GM18517 (cell line): ENCODE results near the gene BICDL2.

Experiments
- ATAC-seq: cut with Tn5 transposase; IDR thresholded peaks from one replicate; pipeline ENCODE4 v1.9.1; 2021; ENCODE audit warnings: mild to moderate bottlenecking, moderate library complexity; ENCODE audit not compliant: unreplicated experiment

BICDL2 gene

DNA sequence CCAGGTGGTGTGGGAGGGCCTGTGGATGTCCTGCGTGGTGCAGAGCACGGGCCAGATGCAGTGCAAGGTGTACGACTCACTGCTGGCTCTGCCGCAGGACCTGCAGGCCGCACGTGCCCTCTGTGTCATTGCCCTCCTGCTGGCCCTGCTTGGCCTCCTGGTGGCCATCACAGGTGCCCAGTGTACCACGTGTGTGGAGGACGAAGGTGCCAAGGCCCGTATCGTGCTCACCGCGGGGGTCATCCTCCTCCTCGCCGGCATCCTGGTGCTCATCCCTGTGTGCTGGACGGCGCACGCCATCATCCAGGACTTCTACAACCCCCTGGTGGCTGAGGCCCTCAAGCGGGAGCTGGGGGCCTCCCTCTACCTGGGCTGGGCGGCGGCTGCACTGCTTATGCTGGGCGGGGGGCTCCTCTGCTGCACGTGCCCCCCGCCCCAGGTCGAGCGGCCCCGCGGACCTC lies 23.2 kb downstream of the BICDL2 start:
- ATAC-seq: no peak

DNA sequence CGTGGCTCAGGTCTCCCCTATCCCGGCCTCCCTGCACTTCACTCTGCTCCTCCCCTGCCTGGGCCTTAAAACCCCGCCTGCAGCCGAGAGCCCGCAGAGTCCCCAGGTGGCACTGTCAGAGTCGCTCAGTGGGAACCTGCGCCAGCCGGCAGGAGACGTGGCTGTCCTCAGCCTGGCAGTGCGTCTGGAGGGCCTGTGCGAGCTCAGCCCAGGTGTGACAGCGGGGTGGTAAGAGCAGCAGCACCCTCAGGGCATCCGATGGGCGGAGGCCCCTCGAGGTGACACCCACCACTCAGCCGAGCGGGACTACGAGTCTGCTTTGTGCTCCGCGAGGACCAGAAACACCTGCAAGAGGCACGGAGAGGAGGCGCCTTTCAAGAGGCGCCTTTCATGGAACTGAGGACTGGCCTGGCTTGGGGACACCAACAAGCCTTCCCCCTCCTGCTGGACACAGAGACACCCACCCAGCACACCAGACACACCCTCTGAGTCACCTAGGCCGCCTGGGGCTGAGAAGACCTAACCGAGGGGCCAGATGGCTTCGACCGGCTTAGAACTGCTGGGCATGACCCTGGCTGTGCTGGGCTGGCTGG lies 23.8 kb downstream of the BICDL2 start, which contains the start of gene CLDN9:
CLDN9 (plus strand) TSS at position 96 of the 593 bp plus-strand sequence; CDS start at position 536, 440 bp downstream.
- ATAC-seq: no peak

DNA sequence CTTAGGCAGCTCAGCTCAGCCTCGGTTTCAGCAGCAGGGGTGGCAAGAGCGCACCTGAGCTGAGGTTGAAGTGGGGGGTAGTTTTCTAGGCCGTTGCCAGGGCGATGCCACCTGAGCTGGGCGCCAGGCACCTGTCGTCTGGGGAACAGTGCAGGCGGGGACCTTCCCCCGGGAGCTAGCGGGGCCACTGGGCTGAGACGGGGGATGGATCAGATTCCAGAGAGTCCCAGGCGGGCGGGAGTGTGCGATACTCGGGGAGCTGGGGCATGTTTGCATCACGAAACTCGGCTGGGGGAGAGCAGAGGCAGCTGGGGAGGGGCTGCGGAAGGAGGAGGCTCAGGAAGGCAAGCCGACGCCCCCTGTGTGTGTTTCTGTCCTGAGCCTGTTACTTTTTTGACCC lies 24.5 kb downstream of the BICDL2 start:
- ATAC-seq: no peak

DNA sequence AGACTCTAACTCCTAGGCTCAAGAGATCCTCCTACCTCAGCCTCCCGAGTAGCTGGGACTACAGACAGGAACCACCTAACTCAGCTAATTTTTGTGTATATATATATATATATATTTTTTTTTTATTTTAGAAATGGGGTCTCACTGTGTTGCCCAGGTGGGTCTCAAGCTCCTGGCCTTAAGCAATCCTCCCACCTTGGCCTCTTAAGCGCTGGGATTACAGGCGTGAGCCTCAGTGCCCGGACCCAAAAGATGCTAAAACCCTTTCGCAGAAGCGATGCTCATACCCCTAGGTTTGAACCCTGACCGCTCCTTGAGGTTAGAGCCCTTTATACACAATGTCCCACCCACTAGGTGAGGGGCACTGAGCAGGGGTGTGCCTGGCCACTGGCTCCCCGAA lies 26.2 kb downstream of the BICDL2 start:
- no peak for ATAC-seq

DNA sequence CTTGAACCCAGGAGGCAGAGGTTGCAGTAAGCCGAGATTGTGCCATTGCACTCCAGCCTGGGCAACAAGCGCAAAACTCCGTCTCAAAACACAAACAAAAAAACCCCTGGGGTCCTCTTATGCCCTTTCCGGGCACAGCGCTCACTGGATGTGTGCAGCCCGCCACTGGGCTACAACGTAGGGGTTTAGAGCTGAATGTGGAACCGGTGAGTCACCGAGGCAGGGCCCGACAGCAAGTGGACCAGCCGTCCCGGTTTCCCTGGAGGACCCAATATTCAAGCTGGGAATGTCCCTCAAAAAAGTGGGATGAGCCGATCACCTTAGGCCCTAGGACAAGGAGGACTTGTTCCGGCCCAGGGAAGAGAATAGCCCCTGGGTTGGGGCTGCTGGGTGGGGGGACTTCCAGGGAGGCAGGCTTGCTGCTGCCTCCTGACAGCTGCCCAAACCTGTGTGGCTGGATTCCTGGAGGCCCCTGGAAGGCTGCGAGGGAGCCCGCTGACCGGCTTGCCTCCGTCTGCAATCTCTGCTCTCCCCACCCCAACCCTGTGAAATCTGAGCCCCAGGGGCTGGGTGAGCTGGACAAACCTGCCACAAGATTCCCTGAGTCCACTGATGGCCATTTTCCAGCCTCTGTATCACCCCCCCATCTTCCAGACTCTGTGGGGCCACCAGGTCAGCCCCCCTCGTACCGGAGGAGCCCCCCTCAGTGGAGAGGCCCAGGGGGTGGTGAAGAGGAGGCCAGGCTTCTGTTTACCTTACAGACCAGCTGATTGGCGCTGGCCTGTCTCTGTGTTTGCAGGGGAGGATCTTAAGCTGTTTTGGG lies 27.0 kb downstream of the BICDL2 start:
- ATAC-seq: no peak

DNA sequence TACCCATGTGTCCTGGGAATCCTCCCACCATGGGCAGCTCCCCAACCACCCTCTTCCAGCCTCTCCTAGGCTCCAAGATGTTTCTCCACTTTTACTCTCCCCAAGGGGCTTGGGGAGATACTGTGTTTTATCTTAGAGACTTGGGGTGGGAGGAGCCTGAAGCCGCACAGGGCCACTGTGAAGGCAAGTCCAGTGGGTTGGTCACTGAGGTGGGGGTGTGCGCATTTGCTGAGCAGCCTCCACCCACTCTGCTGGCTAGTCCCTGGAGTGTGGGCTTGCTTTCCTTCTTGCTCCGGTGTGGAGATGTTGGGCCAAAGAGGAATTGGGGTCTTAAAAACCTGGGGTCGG lies 28.1 kb downstream of the BICDL2 start:
- no peak for ATAC-seq

DNA sequence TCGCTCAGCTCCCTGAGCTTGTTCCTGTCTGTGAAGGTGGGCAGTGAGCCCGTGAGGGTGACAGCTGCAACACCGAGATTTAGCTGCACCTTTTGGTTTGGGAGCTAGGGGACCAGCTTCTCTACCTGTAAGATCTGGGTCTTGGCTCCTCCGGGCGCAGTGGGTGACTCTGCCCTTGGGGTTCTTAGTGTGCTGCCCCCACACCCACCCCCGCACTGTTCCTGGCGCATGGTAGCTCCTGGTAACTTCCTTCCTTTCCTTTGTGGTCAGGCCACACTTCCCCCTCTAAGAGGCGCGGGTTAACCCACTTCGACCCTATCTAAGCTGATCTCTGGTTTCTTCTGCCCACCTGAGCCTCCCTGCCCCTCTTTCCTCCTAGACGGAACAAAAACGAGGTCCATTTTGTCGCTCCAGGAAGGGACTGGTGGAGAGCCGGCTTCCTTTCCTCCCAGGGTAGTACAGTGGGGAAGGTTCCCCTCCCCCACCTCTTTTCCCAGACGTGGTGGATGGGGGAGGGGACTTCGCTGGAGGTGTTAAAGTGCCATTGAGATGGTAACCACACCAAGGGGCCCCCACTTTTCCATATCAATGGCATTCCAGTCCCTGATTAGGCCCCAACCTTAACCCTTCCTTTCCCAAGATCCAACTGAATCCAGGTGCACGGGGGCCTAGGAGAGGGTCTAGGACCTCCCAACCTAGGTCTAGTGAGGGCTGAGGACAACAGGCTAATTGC lies 28.6 kb downstream of the BICDL2 start:
- ATAC-seq: no peak

DNA sequence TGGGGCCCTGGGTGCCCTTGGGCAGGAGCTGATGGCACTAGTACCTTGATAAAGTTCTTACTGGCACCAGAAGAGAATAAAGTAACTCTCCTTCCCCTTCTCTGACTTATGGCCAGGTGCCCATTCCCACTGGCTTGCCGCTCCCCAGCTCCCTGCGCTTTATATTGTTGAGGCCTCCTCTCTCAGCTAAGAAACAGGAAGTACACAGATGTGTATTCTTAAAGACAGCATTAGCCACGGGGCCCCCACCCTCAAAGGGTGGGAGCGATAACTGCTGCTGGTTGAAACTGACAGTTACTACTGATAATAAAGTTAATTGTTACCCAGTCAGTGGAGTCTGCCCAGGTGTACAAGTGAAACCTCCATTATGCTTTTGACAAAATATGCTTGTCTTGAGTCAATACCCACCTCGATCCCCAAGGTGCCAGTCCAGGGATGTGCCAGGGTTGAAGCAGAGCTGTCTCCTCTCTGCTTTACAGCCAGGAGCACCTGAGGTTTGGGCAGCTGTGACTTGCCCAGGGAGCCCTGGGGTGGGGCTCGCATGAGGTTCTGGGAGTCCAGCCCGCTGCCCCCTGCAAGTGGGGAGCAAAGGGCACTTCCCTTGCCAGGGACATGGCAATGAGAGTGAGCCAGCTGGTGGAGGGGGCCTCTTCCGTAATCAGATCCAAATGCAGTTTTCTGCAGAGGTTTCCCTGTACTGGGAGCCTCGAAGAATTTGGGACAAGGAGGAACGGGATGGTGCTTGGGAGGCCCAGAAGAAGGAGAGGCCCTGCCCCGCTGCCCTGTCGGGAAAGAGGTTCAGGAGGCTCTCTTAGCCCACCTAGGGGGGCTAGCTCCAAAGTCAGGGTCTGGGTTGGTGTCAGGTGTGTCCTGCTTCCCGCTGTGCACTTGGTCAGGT lies 29.4 kb downstream of the BICDL2 start:
- ATAC-seq: no peak

DNA sequence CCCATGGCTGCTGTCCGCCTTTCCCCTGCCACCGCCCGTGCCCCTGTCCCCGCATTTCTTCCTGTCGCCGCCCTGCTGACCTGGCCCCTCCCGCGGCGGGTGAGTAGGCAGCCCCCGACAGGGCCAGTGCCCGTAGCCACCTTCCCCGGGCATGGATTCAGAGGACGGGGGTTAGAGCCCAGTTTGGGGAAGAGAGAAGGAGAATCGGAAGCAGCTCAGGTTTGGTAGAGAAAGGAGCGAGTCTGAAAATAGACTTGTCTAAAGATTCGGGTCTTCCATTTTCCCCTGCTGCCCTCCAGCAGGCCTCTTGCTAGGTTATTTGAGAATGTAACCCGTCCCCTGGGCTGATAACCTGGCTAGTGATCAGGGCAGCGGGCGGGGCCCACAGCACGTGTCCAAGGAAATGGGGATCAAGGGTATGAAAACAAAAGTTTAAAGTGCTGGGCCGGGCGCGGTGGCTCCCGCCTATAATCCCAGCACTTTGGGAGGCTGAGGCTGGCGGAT lies 31.9 kb downstream of the BICDL2 start:
- no peak for ATAC-seq

DNA sequence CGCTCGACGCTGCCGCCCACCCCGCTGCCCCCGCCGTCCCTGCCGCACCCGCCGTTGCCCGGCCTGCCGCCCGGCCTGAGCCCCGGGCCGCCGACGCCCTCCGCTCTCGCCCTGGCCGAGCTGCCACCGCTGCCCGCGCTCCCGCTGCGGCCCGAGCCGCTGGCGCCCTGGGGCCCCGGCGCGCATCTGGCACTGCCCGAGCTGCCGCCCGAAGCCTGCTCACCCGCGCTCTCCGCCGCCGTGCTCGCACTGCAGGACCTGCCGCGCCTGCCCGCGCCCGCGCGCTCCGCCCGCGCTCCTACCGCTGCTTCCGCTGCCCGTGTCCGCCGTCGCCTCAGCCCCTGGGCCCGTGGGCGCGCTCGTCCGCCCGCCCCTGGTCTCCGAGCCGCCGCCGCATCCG lies 32.4 kb downstream of the BICDL2 start:
- peak; percentile 8 for ATAC-seq

DNA sequence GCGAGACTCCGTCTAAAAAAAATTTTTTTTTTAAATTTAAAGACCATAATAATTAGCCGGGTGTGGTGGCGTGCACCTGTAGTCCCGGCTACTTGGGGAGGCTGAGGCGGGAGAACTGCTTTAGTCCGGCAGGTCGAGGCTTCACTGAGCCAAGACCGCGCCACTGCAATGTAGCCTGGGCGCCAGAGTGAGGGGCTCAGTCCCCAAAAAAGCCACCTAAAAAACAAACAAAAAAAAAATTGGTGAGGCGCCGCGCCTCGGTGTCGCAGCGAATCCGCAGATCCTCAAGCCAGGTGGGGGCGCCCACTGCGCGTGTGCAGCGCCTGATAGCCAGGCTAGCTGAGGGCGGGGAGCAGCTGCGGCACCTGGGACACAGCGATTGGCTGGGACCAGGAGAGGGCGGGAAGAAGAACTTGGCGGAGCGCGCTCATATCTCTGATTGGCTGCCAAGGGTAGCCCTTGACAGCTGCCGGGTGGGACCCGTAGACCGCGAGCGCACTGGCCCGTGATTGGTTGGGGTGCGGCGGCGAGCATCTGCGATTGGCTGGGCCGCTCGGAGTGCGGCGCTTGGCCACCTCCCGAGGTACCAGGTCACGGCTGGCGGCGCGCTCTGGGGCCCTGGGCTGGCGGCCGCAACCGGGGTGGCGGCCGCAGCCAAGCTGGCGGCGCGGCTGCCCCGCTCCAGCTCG lies 33.0 kb downstream of the BICDL2 start:
- peak; percentile 94 for ATAC-seq

DNA sequence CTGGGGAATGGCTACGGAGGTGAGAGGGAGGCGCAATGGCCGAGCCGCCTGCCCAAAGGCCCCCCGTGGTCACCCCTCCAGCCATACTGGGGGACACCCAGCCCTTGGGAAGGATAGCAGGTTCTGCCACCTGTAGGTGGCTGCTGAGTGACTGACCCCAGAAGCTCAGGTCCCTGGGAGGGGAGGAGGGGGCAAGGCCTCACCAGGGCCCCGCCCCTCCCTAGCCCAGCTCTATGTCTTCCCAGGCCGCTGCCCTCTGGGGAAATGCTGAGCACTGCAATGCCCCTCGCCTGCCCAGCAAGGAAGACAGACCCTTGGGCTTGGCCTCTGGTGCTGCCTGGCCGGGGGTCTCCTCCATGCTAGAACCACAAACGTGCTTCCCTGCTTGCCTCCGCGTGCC lies 35.4 kb downstream of the BICDL2 start:
- no peak for ATAC-seq

DNA sequence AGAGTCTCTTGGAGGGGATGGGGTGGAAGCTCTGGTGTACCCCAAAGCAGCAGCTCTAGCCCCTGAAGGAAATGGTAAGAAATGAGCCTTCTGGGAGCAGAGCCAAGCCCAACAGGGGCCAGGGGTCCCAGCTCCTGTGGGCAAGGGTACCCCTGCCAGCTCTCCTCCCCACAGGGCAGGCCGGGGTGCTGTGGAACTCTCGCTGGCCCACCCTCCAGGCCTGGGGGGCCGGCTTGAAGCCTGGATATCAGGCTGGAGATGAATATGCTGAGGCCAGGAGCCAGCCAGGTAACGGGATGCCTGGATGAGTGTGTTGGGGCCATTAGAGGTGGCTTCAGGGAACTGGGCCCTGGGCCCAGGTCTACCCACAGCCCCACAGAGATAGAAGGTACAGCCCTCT lies 36.2 kb downstream of the BICDL2 start:
- no peak for ATAC-seq

DNA sequence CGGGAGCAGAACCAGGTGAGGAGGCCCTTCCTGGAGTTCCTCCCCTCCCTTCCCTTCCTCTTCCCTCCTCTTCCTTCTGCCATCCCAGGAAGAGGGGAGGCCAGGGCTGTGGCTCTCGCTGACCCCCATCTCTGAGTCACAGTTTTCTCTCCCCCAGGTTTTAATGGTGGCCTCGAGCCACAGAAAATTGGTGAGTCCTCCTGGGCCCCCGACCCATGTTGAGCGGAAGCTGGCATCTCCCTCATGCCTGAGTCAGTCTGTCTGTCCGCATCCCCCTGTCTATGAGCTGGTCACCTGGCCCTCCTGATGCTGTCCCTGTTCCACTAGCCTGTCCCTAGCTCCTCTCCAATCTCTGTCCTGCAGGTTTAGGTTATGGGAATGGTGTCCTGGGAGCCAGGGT lies 36.8 kb downstream of the BICDL2 start:
- ATAC-seq: no peak

DNA sequence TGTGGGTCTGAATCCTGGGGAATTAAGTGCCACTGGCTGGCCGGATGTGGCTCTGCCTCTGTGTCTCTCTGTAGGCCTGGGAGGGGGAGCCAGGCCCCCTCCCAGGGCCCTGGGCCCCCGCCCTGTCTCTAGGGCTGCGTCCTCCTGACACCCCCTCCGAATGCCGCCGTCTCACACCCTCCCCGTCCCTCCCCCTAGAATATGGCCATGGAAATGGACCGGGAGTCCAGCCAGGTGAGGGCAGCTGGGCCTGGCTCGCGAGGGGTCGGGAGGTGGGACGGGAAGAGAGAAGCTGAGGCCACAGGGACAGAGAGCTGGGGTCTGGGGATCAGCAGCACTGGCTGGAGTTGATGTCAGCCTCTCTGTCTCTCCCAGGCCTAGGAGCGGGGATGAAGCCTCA lies 40.4 kb downstream of the BICDL2 start:
- ATAC-seq: no peak

DNA sequence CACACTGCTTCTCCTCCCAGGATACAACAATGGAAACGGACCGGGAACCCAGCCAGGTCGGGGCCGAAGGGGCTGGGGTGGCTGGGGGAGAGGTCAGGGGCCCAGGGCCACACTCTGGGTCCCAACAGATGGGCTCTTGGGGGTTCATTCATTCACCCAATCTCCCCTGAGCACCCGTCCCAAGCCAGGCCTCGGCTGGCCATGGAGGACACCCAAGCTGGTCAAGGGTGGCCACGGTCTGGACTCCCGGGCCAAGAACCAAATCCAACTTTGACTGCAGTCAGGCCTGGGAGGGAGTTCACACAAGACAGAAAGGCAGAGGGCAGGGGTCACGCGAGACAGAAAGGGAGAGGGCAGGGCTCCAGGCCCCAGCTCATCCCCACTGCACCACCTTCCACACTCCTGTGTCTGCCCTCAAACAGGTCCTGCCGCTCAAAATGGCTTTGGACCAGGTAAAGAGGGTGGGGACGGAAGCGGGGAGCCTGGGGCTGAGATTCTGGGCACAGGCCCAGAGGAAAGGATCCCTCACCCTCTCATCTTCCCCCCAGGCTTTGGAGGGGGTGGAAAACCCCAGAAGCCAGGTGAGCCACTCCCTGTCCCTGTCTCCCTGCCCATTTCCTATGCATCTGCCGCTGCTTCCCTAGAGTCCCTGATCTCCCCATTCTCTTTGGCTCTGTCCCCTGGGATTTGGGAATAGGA lies 44.2 kb downstream of the BICDL2 start:
- ATAC-seq: no peak

DNA sequence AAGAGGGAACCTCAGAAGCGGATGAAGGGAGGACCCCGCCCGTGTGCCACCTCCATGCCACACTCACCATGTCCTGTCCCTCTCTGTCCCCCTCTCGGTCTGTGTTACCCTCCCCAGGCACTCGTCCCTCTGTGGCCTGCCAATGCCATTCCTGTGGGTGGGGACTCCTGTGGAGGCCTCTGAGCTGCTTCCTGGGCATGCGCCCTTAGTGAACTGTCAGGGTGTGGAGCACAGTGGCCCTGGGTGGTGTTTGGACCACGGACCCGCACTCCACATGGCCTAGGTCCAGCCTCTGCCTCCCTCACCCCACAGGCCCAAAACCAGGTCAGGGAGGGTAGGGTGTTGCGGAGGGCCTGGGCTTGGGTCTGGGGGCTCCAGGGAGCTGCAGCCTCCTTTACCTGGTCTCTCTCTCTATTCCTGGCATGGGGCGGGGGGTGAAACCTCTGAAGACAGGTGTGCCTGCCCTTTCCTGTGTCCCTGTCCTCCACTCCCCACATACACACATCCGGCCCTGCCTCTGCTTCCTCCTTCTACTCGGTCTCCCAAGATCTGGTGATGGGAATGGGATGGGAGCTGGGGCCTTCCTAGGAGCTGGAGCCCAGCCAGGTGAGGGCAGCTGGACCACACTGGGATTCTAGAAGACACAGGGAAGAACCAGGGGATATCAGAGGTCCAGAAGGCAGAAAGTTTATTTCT lies 45.0 kb downstream of the BICDL2 start:
- ATAC-seq: no peak

DNA sequence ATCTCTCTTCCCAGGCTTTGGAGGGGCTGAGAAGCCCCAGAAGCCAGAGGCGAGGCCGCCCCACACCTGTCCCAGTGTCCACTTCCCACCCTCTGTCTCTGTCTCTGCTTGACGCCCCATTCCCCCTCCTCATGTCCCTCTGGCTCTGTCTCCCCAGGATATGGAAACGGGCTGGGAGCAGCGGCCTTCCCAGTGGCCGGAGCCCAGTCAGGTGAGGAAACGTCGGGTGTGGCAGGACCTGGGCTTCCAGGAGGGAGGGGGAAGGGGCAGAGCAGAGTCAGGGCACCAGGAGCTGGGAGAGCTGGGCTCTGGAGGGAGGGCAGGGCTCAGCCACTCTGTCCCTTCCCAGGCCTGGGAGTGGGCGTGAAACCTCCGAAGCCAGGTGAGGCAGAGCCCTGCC lies 45.9 kb downstream of the BICDL2 start:
- no peak for ATAC-seq

DNA sequence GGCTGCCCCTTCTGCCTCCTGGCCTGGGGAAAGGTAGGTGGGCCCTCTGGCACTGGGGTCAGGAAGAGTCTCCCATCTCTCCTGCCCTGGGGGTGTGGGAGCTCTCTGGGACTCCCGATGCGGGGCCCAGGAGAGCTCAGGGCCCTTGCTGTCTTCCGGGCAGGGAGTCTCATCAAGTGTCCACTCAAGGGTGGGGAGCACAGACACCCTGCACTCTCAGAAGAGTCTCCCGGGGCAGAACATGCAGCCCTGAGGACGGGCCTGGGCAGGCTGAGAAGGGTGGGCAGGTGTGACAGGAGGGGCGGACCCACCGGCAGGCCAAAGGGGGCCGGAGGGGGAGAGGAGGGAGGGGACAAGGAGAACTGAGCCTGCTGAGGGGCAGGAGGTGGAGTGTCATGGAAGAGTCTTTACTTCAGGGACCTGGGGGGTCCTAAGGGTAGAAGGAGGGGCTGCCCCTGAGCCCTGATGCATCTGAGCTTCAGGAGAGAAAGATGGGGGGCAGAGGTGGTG lies 48.1 kb downstream of the BICDL2 start:
- ATAC-seq: no peak
